ENCODE data around the gene KYAT1.

KYAT1 gene

DNA sequence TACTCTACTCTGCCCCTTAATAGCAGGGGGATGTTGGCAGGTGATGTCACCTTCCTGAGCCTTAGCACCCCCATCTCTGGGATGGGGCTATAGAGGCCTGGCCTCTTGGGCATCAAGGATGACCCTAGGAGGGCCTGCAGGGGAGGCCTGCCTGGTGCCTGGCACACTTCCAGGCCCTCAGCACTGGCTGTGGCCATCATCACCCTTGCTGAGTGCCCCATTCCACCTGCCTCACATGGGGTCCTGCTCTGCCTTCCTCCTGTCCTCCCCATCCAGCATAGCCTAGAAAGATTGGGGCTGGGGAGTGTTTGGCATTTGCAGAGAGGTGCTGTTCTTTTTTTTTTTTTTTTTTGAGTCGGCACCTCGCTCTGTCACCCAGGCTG, 21.3 kb upstream of the KYAT1 start:
- Histone ChIP-seq H3K9ac (ENCODE audit: insufficient read length) (no peak overlapping the region), H3K36me3 (ENCODE audit: insufficient read depth, low read length) (peaks cover 15% of the 10 kb centered on the region; the same call in 1 of the 2 replicates), H3K9me3 (ENCODE audit: low read depth, low read length) (no peaks in the 10 kb centered on the region), H3K27ac (no peak overlapping the region), H3K4me3 (no peak overlapping the region)
- TF ChIP-seq POLR2AphosphoS5 (IDR thresholded peaks at IDR 0.05; ENCODE audit: borderline replicate concordance, low read depth, low read length) (no peak), EZH2 (IDR thresholded peaks at IDR 0.05) (no peak), FOXP2 (optimal IDR thresholded peaks at IDR 0.05; ENCODE audit: control extremely low read depth, extremely low read length, insufficient read depth) (no peak)
- no peak for DNase-seq (ENCODE audit: low read depth, low spot score)

DNA sequence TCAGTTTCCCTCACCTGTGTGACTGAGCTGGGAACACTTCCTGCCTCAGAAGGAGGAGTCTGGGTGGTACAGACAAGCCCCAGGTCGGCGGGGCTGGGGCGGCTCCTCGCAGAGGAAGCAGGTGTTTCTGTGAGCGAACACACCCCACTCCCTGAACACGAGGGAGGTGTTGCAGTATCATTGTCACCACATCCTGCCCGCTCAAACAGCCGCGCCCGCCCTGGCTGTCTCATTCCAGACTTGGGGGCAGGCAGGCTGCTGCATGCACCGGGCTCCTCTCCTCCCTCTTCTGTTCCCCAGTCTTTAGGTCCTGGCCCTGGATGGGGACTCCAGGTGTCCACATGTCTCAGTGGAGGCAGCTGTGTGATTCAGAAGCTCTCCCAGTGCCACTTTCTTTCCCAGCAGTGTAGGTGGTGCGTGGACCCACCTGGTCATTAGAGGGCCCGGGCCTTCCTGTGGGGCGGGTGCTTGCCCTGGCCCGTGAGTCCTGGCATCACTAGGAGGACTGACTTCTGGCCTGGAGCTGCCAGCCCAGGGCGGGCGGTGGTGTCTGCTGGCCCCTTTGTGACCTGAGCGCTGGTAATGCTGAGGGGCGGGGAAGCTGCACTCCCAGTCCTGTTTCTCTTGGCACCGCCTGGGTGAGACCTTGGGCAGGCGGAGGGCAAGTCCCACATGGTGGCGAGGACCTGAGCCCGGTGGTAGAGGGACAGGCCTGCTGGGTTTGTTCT, 20.8 kb upstream of the KYAT1 start:
- no peak for TF ChIP-seq POLR2AphosphoS5 (IDR thresholded peaks at IDR 0.05; ENCODE audit: borderline replicate concordance, low read depth, low read length)
- TF ChIP-seq EZH2 (IDR thresholded peaks at IDR 0.05): no peak
- TF ChIP-seq FOXP2 (optimal IDR thresholded peaks at IDR 0.05; ENCODE audit: control extremely low read depth, extremely low read length, insufficient read depth): no peak
- peaks cover 10% of the 10 kb centered on the region; the same call in 1 of the 2 replicates for H3K36me3 ChIP-seq (ENCODE audit: insufficient read depth, low read length)
- H3K4me3 ChIP-seq: no peak overlapping the region
- H3K9ac ChIP-seq (ENCODE audit: insufficient read length): no peak overlapping the region
- no peak for DNase-seq (ENCODE audit: low read depth, low spot score)
- no peaks in the 10 kb centered on the region for H3K9me3 ChIP-seq (ENCODE audit: low read depth, low read length)
- H3K27ac ChIP-seq: no peak overlapping the region

DNA sequence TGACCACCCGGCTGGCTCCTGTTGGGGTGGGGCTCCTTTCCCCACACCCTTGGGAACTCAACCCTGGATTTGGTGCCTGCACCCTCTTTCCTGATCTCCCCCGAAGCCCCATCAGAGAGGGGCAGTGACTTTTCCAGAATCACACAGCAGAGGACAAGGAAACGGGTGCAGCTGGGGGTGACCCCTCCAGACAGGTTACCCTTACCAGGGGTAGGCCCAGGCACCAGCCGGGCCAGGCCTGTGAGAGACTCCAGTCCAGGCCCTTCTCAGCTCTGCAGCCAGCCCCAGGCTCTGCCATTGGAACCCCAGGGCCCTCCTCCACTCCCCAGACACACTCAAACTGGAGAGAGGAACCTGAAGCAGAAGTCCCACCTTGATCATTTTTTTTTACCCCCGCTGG, 20.1 kb upstream of the KYAT1 start:
- TF ChIP-seq POLR2AphosphoS5 (IDR thresholded peaks at IDR 0.05; ENCODE audit: borderline replicate concordance, low read depth, low read length) (no peak), FOXP2 (optimal IDR thresholded peaks at IDR 0.05; ENCODE audit: control extremely low read depth, extremely low read length, insufficient read depth) (no peak), EZH2 (IDR thresholded peaks at IDR 0.05) (no peak)
- no peak overlapping the region for H3K27ac ChIP-seq
- H3K36me3 ChIP-seq (ENCODE audit: insufficient read depth, low read length): peaks cover 6% of the 10 kb centered on the region; the same call in 1 of the 2 replicates
- no peaks in the 10 kb centered on the region for H3K9me3 ChIP-seq (ENCODE audit: low read depth, low read length)
- H3K9ac ChIP-seq (ENCODE audit: insufficient read length): no peak overlapping the region
- DNase-seq (ENCODE audit: low read depth, low spot score): no peak
- H3K4me3 ChIP-seq: no peak overlapping the region

DNA sequence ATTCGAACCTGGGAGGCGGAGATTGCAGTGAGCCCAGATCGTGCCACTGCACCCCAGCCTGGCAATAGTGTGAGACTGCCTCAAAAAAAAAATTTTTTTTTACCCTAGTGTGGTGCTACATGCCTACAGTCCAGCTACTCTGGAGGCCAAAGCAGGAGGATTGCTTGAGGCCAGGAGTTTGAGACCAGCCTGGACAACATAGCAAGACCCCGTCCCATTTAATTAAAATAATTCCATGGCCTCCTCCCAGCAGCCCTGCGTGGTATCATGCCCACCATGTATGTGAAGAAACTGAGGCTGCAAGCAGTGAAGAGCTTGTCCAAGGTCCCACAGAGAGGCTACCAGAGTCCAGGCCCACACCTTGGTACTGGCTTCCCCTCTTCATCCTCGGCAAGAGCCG, 19.6 kb upstream of the KYAT1 start:
- no peak overlapping the region for H3K9ac ChIP-seq (ENCODE audit: insufficient read length)
- H3K27ac ChIP-seq: no peak overlapping the region
- peaks cover 6% of the 10 kb centered on the region; the same call in 1 of the 2 replicates for H3K36me3 ChIP-seq (ENCODE audit: insufficient read depth, low read length)
- TF ChIP-seq FOXP2 (optimal IDR thresholded peaks at IDR 0.05; ENCODE audit: control extremely low read depth, extremely low read length, insufficient read depth) (no peak), EZH2 (IDR thresholded peaks at IDR 0.05) (no peak), POLR2AphosphoS5 (IDR thresholded peaks at IDR 0.05; ENCODE audit: borderline replicate concordance, low read depth, low read length) (no peak)
- DNase-seq (ENCODE audit: low read depth, low spot score): no peak
- no peaks in the 10 kb centered on the region for H3K9me3 ChIP-seq (ENCODE audit: low read depth, low read length)
- H3K4me3 ChIP-seq: no peak overlapping the region

DNA sequence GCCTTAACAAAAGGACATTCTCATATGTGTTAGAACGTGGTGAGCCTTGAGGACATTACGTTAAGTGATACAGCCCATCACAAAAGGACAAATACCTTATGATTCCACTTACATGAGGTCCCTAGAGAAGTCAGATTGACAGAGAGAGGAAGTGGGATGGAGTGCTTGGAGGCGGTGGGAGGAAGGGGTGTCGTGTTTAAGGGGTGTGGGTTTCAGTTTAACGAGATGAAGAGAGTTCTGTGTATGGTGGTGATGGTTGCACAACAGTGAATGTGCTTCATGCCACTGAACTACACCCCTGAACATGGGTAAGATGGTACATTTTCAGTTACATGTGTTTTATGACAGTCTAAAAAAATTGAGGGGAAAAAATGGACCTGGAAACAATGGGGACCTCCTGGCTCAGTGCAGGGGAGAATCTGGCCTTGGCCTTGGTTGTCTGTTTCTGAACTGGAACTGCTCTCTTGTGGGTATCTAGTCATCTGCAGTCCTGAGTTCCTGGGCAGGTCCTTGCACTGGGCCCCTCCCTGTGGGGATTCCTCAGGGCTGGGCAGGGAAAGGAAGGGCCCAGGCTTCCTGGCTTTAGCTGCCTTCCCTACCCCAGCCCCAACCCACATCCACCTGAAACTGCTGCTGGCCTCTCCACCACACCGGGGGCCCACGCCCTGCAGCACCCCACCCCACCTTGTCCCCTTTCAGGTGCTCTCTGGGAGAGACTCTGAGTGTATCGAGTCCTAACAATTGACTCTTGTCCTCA, 18.0 kb upstream of the KYAT1 start:
- no peak for TF ChIP-seq FOXP2 (optimal IDR thresholded peaks at IDR 0.05; ENCODE audit: control extremely low read depth, extremely low read length, insufficient read depth)
- no peak for TF ChIP-seq POLR2AphosphoS5 (IDR thresholded peaks at IDR 0.05; ENCODE audit: borderline replicate concordance, low read depth, low read length)
- TF ChIP-seq EZH2 (IDR thresholded peaks at IDR 0.05): no peak
- Histone ChIP-seq H3K4me3 (no peak overlapping the region), H3K27ac (no peak overlapping the region), H3K36me3 (ENCODE audit: insufficient read depth, low read length) (peaks cover 6% of the 10 kb centered on the region; the same call in 1 of the 2 replicates), H3K9me3 (ENCODE audit: low read depth, low read length) (no peaks in the 10 kb centered on the region), H3K9ac (ENCODE audit: insufficient read length) (no peak overlapping the region)
- DNase-seq (ENCODE audit: low read depth, low spot score): no peak

DNA sequence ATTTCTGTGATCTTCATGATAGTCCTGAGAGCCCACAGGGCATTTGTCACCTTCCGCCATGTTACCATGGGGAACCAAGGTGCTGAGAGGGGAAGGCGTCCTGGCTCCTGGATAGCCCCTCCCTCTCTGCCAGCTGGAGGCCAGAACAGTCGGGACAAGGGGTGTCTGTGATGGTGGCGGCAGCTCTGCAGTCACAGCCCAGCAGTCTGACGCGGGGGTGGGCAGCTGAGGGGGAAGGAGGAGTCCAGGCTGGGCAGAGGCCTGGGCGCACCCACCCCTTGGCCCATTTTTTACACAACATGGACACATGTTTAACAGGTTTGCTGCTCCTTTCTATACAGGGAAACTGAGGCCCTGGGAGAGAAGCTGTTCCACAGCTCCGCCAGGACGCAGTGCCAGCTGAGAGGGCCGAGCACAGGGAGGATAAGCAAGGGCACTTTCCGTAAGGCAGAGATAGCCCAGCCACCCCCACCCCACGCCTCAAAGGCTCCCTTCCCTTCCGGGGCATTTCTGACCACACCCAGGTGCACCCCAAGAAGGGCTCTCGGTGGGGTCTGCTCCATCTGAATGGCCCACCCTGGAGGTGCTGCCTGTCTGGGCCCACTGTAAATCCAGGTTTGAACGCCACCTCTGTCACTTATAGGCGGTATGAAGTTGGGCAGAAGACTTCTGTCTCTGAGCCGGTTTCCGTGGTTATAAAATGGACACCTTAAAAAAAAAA, 17.3 kb upstream of the KYAT1 start:
- TF ChIP-seq POLR2AphosphoS5 (IDR thresholded peaks at IDR 0.05; ENCODE audit: borderline replicate concordance, low read depth, low read length) (no peak), EZH2 (IDR thresholded peaks at IDR 0.05) (no peak), FOXP2 (optimal IDR thresholded peaks at IDR 0.05; ENCODE audit: control extremely low read depth, extremely low read length, insufficient read depth) (no peak)
- no peak overlapping the region for H3K27ac ChIP-seq

DNA sequence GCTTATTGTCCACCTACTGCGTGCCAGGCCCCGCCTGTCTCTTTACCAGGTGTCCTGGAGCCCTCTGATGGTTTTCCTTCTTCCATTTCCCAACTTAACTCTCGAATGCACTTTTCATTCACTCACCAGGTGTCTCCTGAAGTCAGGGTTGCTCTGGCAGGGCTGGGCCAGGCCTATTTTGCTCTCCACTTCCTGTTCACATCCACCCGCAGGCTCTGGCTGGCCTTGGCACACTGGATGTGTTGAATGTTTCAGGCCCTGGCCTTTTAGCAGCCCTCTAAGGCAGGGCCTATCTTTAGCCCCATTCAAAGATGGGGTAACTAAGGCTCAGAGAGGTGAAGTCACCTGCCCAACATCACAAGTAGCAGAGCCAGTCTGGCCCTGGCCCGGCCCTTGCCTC, 16.6 kb upstream of the KYAT1 start:
- Histone ChIP-seq H3K4me3 (no peak overlapping the region), H3K27ac (no peak overlapping the region)

More for the DNA sequence above, 17.3 kb upstream of the KYAT1 start:
- Histone ChIP-seq H3K4me3 (no peak overlapping the region), H3K36me3 (ENCODE audit: insufficient read depth, low read length) (peaks cover 6% of the 10 kb centered on the region; the same call in 1 of the 2 replicates), H3K9ac (ENCODE audit: insufficient read length) (no peak overlapping the region), H3K9me3 (ENCODE audit: low read depth, low read length) (no peaks in the 10 kb centered on the region)
- no peak for DNase-seq (ENCODE audit: low read depth, low spot score)

DNA sequence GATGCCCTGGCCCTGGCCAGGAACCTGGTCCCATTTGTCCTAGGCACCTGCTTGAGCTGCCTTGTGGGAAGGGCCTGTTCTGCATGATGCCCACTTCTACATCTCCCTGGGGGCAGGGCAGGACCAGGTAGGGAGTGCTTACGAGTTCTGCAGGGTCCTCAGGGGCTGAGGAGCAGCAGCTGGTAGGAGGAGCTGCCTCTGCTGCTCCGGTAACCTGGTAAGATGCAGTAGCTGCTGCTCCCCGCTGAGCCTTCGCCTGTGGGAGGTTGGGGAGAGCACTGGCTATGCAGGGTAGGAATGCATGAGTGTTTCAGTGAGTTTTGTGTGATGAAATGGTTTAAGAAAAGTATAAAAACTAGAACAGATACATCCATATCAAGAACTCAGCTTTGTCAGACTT, 13.8 kb upstream of the KYAT1 start:
- H3K27ac ChIP-seq: no peak overlapping the region
- DNase-seq (ENCODE audit: low read depth, low spot score): no peak

More for the DNA sequence above, 16.6 kb upstream of the KYAT1 start:
- Histone ChIP-seq H3K36me3 (ENCODE audit: insufficient read depth, low read length) (peaks cover 7% of the 10 kb centered on the region; the same call in 1 of the 2 replicates), H3K9ac (ENCODE audit: insufficient read length) (no peak overlapping the region), H3K9me3 (ENCODE audit: low read depth, low read length) (no peaks in the 10 kb centered on the region)
- TF ChIP-seq FOXP2 (optimal IDR thresholded peaks at IDR 0.05; ENCODE audit: control extremely low read depth, extremely low read length, insufficient read depth) (no peak), EZH2 (IDR thresholded peaks at IDR 0.05) (no peak), POLR2AphosphoS5 (IDR thresholded peaks at IDR 0.05; ENCODE audit: borderline replicate concordance, low read depth, low read length) (no peak)
- no peak for DNase-seq (ENCODE audit: low read depth, low spot score)

More for the DNA sequence above, 13.8 kb upstream of the KYAT1 start:
- TF ChIP-seq EZH2 (IDR thresholded peaks at IDR 0.05) (no peak), FOXP2 (optimal IDR thresholded peaks at IDR 0.05; ENCODE audit: control extremely low read depth, extremely low read length, insufficient read depth) (no peak), POLR2AphosphoS5 (IDR thresholded peaks at IDR 0.05; ENCODE audit: borderline replicate concordance, low read depth, low read length) (no peak)
- peaks cover 12% of the 10 kb centered on the region; the same call in 1 of the 2 replicates for H3K36me3 ChIP-seq (ENCODE audit: insufficient read depth, low read length)
- no peaks in the 10 kb centered on the region for H3K9me3 ChIP-seq (ENCODE audit: low read depth, low read length)
- H3K4me3 ChIP-seq: no peak overlapping the region
- H3K9ac ChIP-seq (ENCODE audit: insufficient read length): no peak overlapping the region
